GM12891 (cell line): ENCODE measurements around the gene OPCML.

Source experiments
- POLR2A ChIP-seq: IDR thresholded peaks from 2 replicates; pipeline ENCODE4 v1.6.1; 2011; ENCODE audit warnings: low read depth, low read length, control low read depth
- POLR2AphosphoS5 ChIP-seq: IDR thresholded peaks from 2 replicates; pipeline ENCODE4 v1.6.1; 2011; ENCODE audit warnings: low read depth, low read length, control low read depth
- POU2F2 ChIP-seq: IDR thresholded peaks from 2 replicates; pipeline ENCODE4 v1.6.1; 2011; ENCODE audit warnings: low read depth, mild to moderate bottlenecking, control low read depth, low read length, moderate library complexity
- SPI1 ChIP-seq: IDR thresholded peaks from 2 replicates; pipeline ENCODE4 v1.6.1; 2011; ENCODE audit warnings: low read depth, low read length, control low read depth
- TAF1 ChIP-seq: IDR thresholded peaks from 2 replicates; pipeline ENCODE4 v1.6.1; 2011; ENCODE audit warnings: low read depth, low read length, control low read depth

DNA sequence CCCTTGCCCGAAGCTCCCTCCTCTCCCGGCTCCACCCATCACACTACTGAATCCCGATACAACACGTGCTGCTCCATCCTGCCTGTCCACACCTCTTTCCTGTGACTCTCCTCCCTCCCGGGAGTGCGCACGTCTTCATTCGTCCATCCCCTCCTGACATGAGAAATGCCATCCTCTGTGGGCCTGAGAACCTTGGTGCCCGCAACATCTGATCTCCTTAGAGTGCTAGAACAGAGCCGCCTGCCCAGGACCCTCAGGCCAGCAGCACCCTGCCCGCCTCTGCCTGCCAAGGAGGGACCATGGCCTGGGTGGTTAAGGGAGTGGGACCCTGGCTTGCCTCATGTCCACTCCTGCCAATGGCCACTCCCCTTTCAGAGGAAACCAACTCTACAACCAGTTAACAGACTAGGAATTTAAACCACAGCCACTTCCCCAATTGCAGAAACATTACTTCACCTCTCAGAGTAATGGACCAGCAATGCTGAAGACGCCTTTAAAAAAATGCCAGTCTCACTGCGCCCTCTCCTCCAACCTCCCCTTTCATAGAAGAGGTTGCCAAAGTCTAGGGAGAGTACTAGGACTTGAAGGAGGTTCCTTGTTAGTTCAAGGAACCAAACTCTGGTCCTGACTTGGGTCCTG, 466.3 kb downstream of the OPCML start:
- TF ChIP-seq POLR2A, result no peak
- TF ChIP-seq POLR2AphosphoS5, result no peak
- no peak for TF ChIP-seq TAF1
- no peak for TF ChIP-seq SPI1
- no peak for TF ChIP-seq POU2F2
